ENCODE data around the gene CNGA3.

DNA sequence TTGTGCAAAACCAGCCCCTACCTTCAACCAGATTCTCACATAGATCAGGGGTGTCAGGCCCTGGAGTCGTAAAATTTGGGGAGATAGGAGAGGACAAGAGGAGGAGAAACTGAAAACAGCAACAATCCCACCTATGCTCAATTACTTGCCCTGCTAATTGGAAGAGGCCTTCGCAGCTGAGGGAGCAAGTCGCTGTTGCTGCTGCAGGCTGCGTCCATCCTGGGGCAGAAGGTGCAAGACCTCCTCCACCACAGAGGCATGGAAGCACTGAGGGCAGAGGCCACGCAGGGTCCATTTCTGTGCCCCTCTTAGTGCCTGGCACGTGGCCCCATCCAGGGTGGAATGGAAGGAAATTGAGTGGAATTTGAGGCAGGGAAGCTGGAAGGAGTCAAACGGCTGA lies 36.5 kb downstream of the CNGA3 start:
- no peak for TF ChIP-seq POLR2A (IDR thresholded peaks at IDR 0.05)
- TF ChIP-seq, protein P1, sequence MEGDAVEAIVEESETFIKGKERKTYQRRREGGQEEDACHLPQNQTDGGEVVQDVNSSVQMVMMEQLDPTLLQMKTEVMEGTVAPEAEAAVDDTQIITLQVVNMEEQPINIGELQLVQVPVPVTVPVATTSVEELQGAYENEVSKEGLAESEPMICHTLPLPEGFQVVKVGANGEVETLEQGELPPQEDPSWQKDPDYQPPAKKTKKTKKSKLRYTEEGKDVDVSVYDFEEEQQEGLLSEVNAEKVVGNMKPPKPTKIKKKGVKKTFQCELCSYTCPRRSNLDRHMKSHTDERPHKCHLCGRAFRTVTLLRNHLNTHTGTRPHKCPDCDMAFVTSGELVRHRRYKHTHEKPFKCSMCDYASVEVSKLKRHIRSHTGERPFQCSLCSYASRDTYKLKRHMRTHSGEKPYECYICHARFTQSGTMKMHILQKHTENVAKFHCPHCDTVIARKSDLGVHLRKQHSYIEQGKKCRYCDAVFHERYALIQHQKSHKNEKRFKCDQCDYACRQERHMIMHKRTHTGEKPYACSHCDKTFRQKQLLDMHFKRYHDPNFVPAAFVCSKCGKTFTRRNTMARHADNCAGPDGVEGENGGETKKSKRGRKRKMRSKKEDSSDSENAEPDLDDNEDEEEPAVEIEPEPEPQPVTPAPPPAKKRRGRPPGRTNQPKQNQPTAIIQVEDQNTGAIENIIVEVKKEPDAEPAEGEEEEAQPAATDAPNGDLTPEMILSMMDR (IDR thresholded peaks at IDR 0.05): no peak

Data from prostate gland (tissue), 2 donors.